ENCODE data around the gene CAPN9. TPM values are rescaled to one million over a fixed set of nuclear protein-coding genes. Genes with fewer than 3 reads are reported as not detected.
"Not testable (repeated sequence)": the region's sequence is repeated elsewhere in the genome, so short reads cannot be mapped to it uniquely, and the experiment has no call there.

CAPN9 gene
- total and polyA plus RNA-seq, 4 experiments from 2014 or later = 0.24 TPM; not detected in 3

- POLR2A ChIA-PET (ENCODE audit: partially characterized antibody); CTCF ChIA-PET (ENCODE audit: partially characterized antibody): not testable (repeated sequence)
- H3K9me3 Mint-ChIP-seq = peaks cover under 1 to 12% (median 5%) of the 10 kb centered on the region in 8 donors
These were observed 25.2 kb upstream of the CAPN9 start for GRCh38 chr1:230721849-230722522.

GRCh38 chr1:230725256-230726012 is 21.8 kb upstream of the CAPN9 start:
- ChIA-PET POLR2A (ENCODE audit: partially characterized antibody) (no interaction called here), CTCF (ENCODE audit: partially characterized antibody) (no interaction called here)
- no peaks in the 10 kb centered on the region for H3K27me3 ChIP-seq (ENCODE audit: insufficient read depth, low read length)
- Mint-ChIP-seq H3K27me3 (peaks cover 6 to 18% of the 10 kb centered on the region in 2 donors), H3K9me3 (peaks cover 2 to 19% (median 6%) of the 10 kb centered on the region in 8 donors), H3K4me3 (no peak overlapping the region), H3K4me1 (no peaks in the 10 kb centered on the region), H3K27ac (no peak overlapping the region), H3K36me3 (peaks cover 0 to 5% of the 10 kb centered on the region in 2 donors)
- intact Hi-C loops (cut with micrococcal nuclease) = no loop called here
- H3K4me1 ChIP-seq (ENCODE audit: insufficient read depth, low read length) = no peaks in the 10 kb centered on the region
- H3K4me3 ChIP-seq (ENCODE audit: low read length in 2 of 2) = no peak overlapping the region
- no peak overlapping the region for H3K27ac ChIP-seq (ENCODE audit: low read depth, low read length)
- DNase-seq = no peak
- H3K36me3 ChIP-seq (ENCODE audit: insufficient read depth, low read length) = no peaks in the 10 kb centered on the region
- no peaks in the 10 kb centered on the region for H3K9me3 ChIP-seq (ENCODE audit: control insufficient read depth in 1 of 2, low read length in 2 of 2)

More at GRCh38 chr1:230721849-230722522, 25.2 kb upstream of the CAPN9 start:
- peaks cover 6 to 13% of the 10 kb centered on the region in 2 donors for H3K27me3 Mint-ChIP-seq
- H3K27ac Mint-ChIP-seq; H3K27me3 ChIP-seq (ENCODE audit: insufficient read depth, low read length); DNase-seq; H3K4me3 ChIP-seq (ENCODE audit: low read length in 2 of 2); H3K36me3 Mint-ChIP-seq; intact Hi-C loops (cut with micrococcal nuclease); H3K4me1 ChIP-seq (ENCODE audit: insufficient read depth, low read length); H3K9me3 ChIP-seq (ENCODE audit: control insufficient read depth in 1 of 2, low read length in 2 of 2); H3K27ac ChIP-seq (ENCODE audit: low read depth, low read length); H3K4me1 Mint-ChIP-seq; H3K36me3 ChIP-seq (ENCODE audit: insufficient read depth, low read length); H3K4me3 Mint-ChIP-seq: not testable (repeated sequence)

GRCh38 chr1:230728710-230729392 is 18.3 kb upstream of the CAPN9 start:
- no peaks in the 10 kb centered on the region for H3K36me3 ChIP-seq (ENCODE audit: insufficient read depth, low read length)
- no peak overlapping the region for H3K4me3 ChIP-seq (ENCODE audit: low read length in 2 of 2)
- no peak overlapping the region for H3K27ac Mint-ChIP-seq
- H3K27me3 Mint-ChIP-seq = peaks cover 8 to 18% of the 10 kb centered on the region in 2 donors
- CTCF ChIA-PET (ENCODE audit: partially characterized antibody) = no interaction called here
- no peaks in the 10 kb centered on the region for H3K36me3 Mint-ChIP-seq
- H3K27ac ChIP-seq (ENCODE audit: low read depth, low read length) = no peak overlapping the region
- no peak for DNase-seq
- intact Hi-C loops (cut with micrococcal nuclease) = no loop called here
- H3K4me3 Mint-ChIP-seq = no peak overlapping the region
- no peaks in the 10 kb centered on the region for H3K4me1 Mint-ChIP-seq
- H3K9me3 ChIP-seq (ENCODE audit: control insufficient read depth in 1 of 2, low read length in 2 of 2) = no peaks in the 10 kb centered on the region
- H3K27me3 ChIP-seq (ENCODE audit: insufficient read depth, low read length) = no peaks in the 10 kb centered on the region
- POLR2A ChIA-PET (ENCODE audit: partially characterized antibody) = no interaction called here
- H3K4me1 ChIP-seq (ENCODE audit: insufficient read depth, low read length) = no peaks in the 10 kb centered on the region
- H3K9me3 Mint-ChIP-seq = peaks cover 0 to 11% (median 2%) of the 10 kb centered on the region in 8 donors

- no peak overlapping the region for H3K4me3 Mint-ChIP-seq
- peaks cover 11 to 16% of the 10 kb centered on the region in 2 donors for H3K27me3 Mint-ChIP-seq
- no peaks in the 10 kb centered on the region for H3K4me1 ChIP-seq (ENCODE audit: insufficient read depth, low read length)
- intact Hi-C loops (cut with micrococcal nuclease) = no loop called here
- no peak overlapping the region for H3K27ac ChIP-seq (ENCODE audit: low read depth, low read length)
- no peaks in the 10 kb centered on the region for H3K9me3 ChIP-seq (ENCODE audit: control insufficient read depth in 1 of 2, low read length in 2 of 2)
- no peaks in the 10 kb centered on the region for H3K36me3 Mint-ChIP-seq
- H3K9me3 Mint-ChIP-seq = peaks cover 0 to 11% (median 2%) of the 10 kb centered on the region in 8 donors
- DNase-seq = no peak
- H3K27ac Mint-ChIP-seq = no peak overlapping the region
- no peaks in the 10 kb centered on the region for H3K36me3 ChIP-seq (ENCODE audit: insufficient read depth, low read length)
- no peaks in the 10 kb centered on the region for H3K4me1 Mint-ChIP-seq
- H3K27me3 ChIP-seq (ENCODE audit: insufficient read depth, low read length) = no peaks in the 10 kb centered on the region
- ChIA-PET POLR2A (ENCODE audit: partially characterized antibody) (no interaction called here), CTCF (ENCODE audit: partially characterized antibody) (no interaction called here)
- H3K4me3 ChIP-seq (ENCODE audit: low read length in 2 of 2) = no peak overlapping the region
These were observed 16.2 kb upstream of the CAPN9 start for GRCh38 chr1:230730977-230731376.

GRCh38 chr1:230735447-230735846 is 11.7 kb upstream of the CAPN9 start:
- H3K4me1 Mint-ChIP-seq = no peaks in the 10 kb centered on the region
- no peaks in the 10 kb centered on the region for H3K4me1 ChIP-seq (ENCODE audit: insufficient read depth, low read length)
- no peaks in the 10 kb centered on the region for H3K27me3 ChIP-seq (ENCODE audit: insufficient read depth, low read length)
- no peaks in the 10 kb centered on the region for H3K36me3 ChIP-seq (ENCODE audit: insufficient read depth, low read length)
- no peak overlapping the region for H3K27ac ChIP-seq (ENCODE audit: low read depth, low read length)
- POLR2A ChIA-PET (ENCODE audit: partially characterized antibody) = no interaction called here
- H3K4me3 ChIP-seq (ENCODE audit: low read length in 2 of 2) = no peak overlapping the region
- intact Hi-C loops (cut with micrococcal nuclease) = no loop called here
- H3K9me3 ChIP-seq (ENCODE audit: control insufficient read depth in 1 of 2, low read length in 2 of 2) = no peaks in the 10 kb centered on the region
- H3K36me3 Mint-ChIP-seq = no peaks in the 10 kb centered on the region
- H3K27ac Mint-ChIP-seq = no peak overlapping the region
- H3K9me3 Mint-ChIP-seq = peaks cover 0 to 7% (median 0%) of the 10 kb centered on the region in 8 donors
- H3K27me3 Mint-ChIP-seq = peaks cover 10% of the 10 kb centered on the region in 2 donors
- no peak for DNase-seq
- H3K4me3 Mint-ChIP-seq = no peak overlapping the region
- CTCF ChIA-PET (ENCODE audit: partially characterized antibody) = no interaction called here

GRCh38 chr1:230737622-230738262 is 9.4 kb upstream of the CAPN9 start:
- no peaks in the 10 kb centered on the region for H3K36me3 Mint-ChIP-seq
- ChIA-PET POLR2A (ENCODE audit: partially characterized antibody) (no interaction called here), CTCF (ENCODE audit: partially characterized antibody) (interaction anchor here (0.8 kb wide), 1 partner anchor 13 kb away, joined by 3 read pairs; no protein-coding TSS in a partner anchor)
- Histone ChIP-seq H3K9me3 (ENCODE audit: control insufficient read depth in 1 of 2, low read length in 2 of 2) (no peaks in the 10 kb centered on the region), H3K4me3 (ENCODE audit: low read length in 2 of 2) (no peak overlapping the region), H3K36me3 (ENCODE audit: insufficient read depth, low read length) (no peaks in the 10 kb centered on the region), H3K27me3 (ENCODE audit: insufficient read depth, low read length) (no peaks in the 10 kb centered on the region), H3K27ac (ENCODE audit: low read depth, low read length) (no peak overlapping the region), H3K4me1 (ENCODE audit: insufficient read depth, low read length) (no peaks in the 10 kb centered on the region)
- intact Hi-C loops (cut with micrococcal nuclease) = no loop called here
- H3K4me1 Mint-ChIP-seq = no peaks in the 10 kb centered on the region
- peaks cover 0 to 7% (median 0%) of the 10 kb centered on the region in 8 donors for H3K9me3 Mint-ChIP-seq
- no peak for DNase-seq
- no peak overlapping the region for H3K4me3 Mint-ChIP-seq
- no peak overlapping the region for H3K27ac Mint-ChIP-seq
- peaks cover 7 to 15% of the 10 kb centered on the region in 2 donors for H3K27me3 Mint-ChIP-seq

All from CD4-positive, alpha-beta memory T cell (primary cell).